Inflammatory macrophage treated with lipopolysaccharide for 1 hour (primary cell): ENCODE measurements around the gene FAHD1.
"Not testable (repeated sequence)": the region's sequence is repeated elsewhere in the genome, so short reads cannot be mapped to it uniquely, and the experiment has no call there.

Source experiments
- DNase-seq, 2 donors: peaks; one replicate each; pipeline ENCODE4 v3.0.0-alpha.2; 2020 to 2022

Gene FAHD1

GRCh38 chr16:1857433-1858097 is 30.6 kb downstream of the FAHD1 start:
- no peak for DNase-seq

- no peak for DNase-seq
Measured at GRCh38 chr16:1858189-1858865, 31.3 kb downstream of the FAHD1 start.

GRCh38 chr16:1859650-1860049 is 32.6 kb downstream of the FAHD1 start:
- DNase-seq: no peak

DNA sequence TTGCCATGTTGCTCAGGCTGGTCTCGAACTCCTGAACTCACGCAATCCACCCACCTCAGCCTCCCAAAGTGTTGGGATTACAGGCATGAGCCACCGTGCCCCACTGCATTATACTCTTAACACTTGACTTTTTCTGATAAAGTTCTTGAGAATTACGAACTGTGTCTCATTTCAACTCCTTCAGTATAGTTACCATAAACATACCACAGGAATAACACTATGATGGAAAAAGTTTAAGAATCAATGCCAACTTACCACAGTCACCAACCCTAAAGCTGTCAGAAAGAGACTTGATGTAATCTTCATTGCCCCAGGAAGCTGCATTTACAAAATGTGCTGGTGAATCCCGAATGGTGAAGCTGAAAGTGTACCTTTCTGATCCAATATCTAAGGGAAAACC is 34.7 kb downstream of the FAHD1 start:
- no peak for DNase-seq

- no peak for DNase-seq
Measured at GRCh38 chr16:1862394-1862793, 35.4 kb downstream of the FAHD1 start.

DNA sequence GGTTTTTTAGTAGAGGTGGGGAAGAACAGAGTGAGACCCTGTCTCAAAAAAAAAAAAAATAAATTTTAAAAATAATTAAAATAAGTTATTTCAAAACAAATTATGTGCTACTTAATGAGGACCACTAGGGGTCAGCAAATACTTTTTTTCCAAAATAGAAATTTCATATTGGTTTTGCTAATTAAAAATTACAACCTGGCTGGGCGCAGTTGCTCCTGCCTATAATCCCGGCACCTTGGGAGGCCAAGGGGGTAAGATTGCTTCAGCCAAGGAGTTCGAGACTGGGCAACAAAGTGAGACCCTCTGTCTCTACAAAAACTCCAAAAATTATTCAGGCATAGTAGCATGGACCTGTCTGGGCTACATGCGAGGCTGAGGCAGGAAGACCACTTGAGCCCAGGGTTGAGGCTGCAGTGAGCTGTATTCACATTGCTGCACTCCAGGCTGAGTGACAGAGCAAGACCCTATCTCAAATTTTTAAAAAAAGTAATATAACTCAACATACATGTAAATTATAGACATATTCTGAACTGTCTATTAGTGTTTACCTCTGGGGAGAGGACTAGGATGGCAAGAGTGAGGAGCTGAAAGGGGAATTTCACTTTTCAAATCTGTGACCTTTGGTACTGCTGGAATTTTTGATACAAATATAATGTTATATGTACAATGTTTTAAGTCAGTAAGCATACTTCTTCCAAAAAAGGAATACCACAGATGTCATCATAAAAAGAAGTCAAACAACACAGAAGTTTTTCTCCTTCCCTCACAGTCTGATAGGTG is 36.9 kb downstream of the FAHD1 start:
- peak; percentile 9 to 54 for DNase-seq

DNA sequence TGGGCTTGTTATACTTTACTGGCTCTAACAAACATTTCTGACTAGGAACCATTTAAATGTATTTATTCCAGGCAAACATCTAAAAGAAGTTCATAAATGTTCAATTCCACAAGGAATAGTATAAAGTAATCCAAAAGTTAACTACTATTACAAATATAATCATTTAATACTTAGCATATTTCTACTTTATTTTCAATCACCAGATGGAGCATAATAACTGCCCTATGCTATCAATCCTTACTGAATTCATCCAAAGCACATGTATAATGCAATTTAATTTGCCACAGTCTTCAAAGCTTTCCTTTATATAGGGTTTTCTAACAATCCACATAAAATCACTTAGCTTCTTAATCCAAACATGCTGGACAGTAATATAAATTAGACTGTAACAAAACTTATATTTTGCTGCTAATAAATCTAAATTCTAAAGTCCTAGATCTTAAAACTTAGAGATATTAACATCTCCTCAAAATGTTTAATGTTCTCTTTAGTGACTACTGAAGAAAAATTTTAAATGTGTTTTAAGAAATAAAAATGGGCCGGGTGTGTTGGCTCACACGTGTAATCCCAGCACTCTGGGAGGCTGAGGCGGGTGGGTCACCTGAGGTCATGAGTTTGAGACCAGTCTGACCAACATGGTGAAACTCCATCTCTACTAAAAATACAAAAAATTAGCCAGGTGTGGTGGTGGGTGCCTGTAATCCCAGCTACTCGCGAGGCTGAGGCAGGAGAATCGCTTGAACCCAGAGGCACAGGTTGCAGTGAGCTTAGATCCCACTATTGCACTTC is 39.1 kb downstream of the FAHD1 start:
- no peak for DNase-seq

DNA sequence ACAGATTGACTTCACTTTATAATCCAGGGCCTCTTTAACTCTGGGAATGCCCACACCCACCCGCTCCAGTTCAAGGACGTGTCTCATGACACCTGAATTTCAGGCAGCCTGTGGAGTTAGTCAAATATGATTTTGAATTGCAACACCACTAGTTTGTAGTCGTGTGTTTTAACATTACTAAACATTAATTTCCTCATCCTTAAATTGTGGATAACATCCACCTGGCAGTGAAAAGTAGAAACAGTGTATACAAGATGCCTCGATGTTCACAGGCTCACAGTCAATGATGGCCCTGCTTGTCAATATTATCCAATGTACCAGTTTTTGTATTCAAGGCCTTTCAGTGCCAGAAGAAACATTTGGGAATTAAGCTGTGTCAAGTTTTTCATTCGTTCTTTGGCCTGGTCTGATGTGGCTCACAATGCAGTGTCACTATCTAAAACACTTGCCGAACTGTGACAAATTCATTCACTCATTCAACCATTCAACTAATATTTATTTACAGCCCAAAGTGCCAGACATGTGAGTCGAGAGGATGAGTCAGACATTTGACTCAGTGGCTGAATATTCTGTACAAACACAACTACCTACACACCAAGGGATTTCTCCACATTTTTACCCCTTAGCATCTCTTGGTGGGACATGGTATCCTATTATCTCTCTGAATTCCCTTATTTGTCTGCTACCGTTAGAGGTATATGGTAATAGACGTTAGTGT is 43.5 kb downstream of the FAHD1 start:
- DNase-seq: peak in 1 of 2 donors; percentile 10

- DNase-seq: peak; percentile 27 to 78
Measured at GRCh38 chr16:1871974-1872635, 45.1 kb downstream of the FAHD1 start, which contains the start of gene MEIOB. Gene MEIOB (minus strand): TSS chr16:1872164. CDS start chr16:1868175, 3,989 bp downstream.

DNA sequence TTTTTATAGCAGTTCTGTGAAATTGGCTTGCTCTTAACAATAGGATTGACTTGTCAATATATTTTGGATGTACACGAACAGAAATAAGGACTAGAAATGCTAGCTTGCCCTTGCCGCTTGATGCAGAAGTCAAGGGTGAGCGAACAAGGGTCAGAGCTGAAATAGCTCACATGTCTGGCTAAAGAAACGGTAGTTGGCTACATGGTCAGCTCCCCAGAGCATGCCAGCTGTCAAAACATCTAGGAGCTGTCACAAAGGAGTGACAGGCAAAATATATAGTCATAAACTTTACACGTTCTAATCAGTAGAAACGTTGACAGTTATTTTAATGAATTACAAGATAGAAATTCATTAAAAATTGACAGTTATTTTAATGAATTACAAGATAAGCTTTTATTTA is 47.8 kb downstream of the FAHD1 start:
- DNase-seq: no peak

GRCh38 chr16:1876066-1876465 is 49.1 kb downstream of the FAHD1 start:
- not testable (repeated sequence) for DNase-seq

DNA sequence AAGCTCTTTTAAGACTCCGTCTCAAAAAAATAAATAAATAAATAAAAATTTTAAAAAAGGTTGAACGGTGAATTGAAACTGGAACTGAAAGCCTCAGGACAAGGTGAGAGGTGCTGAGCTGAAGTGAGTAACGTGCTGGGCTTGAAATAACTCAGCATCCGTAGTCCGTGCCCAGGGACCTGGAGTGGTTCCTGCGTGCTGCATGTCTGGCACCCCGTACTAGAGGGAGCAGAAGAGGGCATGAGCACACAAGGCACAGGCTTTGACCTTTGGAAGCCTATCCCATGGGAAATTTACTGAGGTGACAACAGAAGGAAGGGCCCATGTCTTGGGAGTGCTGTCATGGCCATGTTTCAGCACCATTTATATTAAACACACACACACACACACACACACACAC is 49.5 kb downstream of the FAHD1 start:
- no peak for DNase-seq

DNA sequence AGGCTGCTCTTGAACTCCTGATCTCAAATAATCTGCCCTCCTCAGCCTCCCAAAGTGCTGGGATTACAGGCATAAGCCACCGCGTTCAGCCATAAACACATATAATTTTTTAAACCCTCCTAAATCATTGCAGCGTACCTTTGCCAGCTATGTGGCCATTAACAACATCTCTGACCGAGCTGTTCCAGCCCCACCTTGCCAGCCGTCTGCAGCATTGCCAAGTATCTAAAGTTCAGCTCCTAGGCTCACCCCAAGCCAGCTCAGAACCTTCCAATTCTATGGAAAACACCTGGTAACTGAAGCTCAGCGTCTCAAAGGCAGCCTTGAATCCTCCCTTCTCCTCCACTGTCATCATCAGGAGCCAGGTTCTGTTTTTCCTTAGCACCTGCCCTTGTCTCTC is 50.1 kb downstream of the FAHD1 start:
- DNase-seq: no peak

GRCh38 chr16:1877804-1878203 is 50.8 kb downstream of the FAHD1 start:
- no peak for DNase-seq

DNA sequence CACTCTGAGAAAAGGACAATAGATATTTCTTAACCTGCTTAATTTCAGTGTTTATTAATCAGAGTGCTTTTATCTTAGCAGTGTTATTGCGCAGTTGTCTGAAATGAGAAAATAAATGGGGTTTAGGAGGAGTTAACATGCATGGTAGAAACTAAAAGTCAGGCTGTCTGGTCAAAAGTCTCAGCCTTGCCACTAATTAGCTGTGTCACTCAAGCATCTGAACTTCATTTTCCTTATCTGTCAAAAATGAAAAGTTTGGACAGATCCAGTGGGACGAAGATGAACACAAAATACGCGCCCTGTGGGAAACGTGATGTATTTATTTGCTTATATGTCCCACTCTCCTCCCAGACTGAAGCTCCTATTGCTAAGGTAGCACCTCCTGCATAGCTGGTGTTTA is 51.2 kb downstream of the FAHD1 start:
- DNase-seq: no peak
